ENCODE results near the gene MAGT1.

- TF ChIP-seq, protein P1, sequence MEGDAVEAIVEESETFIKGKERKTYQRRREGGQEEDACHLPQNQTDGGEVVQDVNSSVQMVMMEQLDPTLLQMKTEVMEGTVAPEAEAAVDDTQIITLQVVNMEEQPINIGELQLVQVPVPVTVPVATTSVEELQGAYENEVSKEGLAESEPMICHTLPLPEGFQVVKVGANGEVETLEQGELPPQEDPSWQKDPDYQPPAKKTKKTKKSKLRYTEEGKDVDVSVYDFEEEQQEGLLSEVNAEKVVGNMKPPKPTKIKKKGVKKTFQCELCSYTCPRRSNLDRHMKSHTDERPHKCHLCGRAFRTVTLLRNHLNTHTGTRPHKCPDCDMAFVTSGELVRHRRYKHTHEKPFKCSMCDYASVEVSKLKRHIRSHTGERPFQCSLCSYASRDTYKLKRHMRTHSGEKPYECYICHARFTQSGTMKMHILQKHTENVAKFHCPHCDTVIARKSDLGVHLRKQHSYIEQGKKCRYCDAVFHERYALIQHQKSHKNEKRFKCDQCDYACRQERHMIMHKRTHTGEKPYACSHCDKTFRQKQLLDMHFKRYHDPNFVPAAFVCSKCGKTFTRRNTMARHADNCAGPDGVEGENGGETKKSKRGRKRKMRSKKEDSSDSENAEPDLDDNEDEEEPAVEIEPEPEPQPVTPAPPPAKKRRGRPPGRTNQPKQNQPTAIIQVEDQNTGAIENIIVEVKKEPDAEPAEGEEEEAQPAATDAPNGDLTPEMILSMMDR (IDR thresholded peaks at IDR 0.05; ENCODE audit: low read depth, low read length, missing input control), result no peak
- TF ChIP-seq YY1 (IDR thresholded peaks at IDR 0.05), result no peak
- no peak for TF ChIP-seq JUND (IDR thresholded peaks at IDR 0.05)
- TF ChIP-seq REST (IDR thresholded peaks at IDR 0.05), result no peak
- TF ChIP-seq, protein P2, sequence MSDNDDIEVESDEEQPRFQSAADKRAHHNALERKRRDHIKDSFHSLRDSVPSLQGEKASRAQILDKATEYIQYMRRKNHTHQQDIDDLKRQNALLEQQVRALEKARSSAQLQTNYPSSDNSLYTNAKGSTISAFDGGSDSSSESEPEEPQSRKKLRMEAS (IDR thresholded peaks at IDR 0.05), result no peak
- no peak for TF ChIP-seq TAF1 (conservative IDR thresholded peaks at IDR 0.05)
- no peak for TF ChIP-seq GABPA (IDR thresholded peaks at IDR 0.05 in 1 of 2, conservative IDR thresholded peaks at IDR 0.05 in 1 of 2)
- TF ChIP-seq, protein P3, sequence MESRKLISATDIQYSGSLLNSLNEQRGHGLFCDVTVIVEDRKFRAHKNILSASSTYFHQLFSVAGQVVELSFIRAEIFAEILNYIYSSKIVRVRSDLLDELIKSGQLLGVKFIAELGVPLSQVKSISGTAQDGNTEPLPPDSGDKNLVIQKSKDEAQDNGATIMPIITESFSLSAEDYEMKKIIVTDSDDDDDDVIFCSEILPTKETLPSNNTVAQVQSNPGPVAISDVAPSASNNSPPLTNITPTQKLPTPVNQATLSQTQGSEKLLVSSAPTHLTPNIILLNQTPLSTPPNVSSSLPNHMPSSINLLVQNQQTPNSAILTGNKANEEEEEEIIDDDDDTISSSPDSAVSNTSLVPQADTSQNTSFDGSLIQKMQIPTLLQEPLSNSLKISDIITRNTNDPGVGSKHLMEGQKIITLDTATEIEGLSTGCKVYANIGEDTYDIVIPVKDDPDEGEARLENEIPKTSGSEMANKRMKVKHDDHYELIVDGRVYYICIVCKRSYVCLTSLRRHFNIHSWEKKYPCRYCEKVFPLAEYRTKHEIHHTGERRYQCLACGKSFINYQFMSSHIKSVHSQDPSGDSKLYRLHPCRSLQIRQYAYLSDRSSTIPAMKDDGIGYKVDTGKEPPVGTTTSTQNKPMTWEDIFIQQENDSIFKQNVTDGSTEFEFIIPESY (IDR thresholded peaks at IDR 0.05), result no peak
Observed at GRCh38 chrX:77776659-77777058, 118.6 kb downstream of the MAGT1 start.
